Measurements from ENCODE around the gene IQCH. TPM values are rescaled to one million over a fixed set of nuclear protein-coding genes. Genes with fewer than 3 reads are reported as not detected.

IQCH gene
- total RNA-seq, 1 donor from 2014 or later: 1.5 TPM

GRCh38 chr15:67534360-67534759, 279.8 kb downstream of the IQCH start:
- peaks cover 16% of the 10 kb centered on the region for H3K4me1 Mint-ChIP-seq
- H3K4me3 Mint-ChIP-seq: no peak overlapping the region
- ChIA-PET POLR2A (interaction anchor here (0.6 to 1.0 kb wide), 3 partner anchors 13 to 1550 kb away, joined by 3 to 4 read pairs (median 4); no protein-coding TSS in a partner anchor), CTCF (no interaction called here)
- ATAC-seq (ENCODE audit: low read depth) (no peak), DNase-seq (no peak)
- intact Hi-C loops (cut with micrococcal nuclease): no loop called here
- H3K9me3 Mint-ChIP-seq: no peaks in the 10 kb centered on the region
- H3K36me3 Mint-ChIP-seq (ENCODE audit: low read depth): no peaks in the 10 kb centered on the region
- TF ChIP-seq CTCF (IDR thresholded peaks at IDR 0.05): no peak
- H3K27ac Mint-ChIP-seq: no peak overlapping the region
- peaks cover 18% of the 10 kb centered on the region for H3K27me3 Mint-ChIP-seq

DNA sequence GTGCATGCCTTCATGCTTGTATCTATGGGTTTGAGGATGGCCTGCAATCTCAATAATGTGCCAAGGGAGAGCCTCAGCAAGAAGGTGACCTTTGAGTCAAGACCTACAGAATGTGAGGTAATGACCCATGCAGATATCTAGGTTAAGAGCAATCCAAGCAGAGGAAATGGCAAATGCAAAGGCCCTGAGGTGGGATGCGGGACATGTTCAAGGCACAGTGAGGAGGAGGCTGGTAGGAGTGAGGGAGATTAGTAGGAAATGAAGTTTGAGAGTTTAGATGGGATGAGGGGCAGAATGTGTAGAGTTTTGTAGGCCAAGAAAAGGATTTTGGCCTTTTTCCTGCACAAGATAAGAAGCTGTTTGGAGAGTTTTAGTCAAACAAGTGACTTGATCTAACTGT, 283.2 kb downstream of the IQCH start:
- peaks cover 6% of the 10 kb centered on the region for H3K36me3 Mint-ChIP-seq (ENCODE audit: low read depth)
- H3K27ac Mint-ChIP-seq: no peak overlapping the region
- POLR2A ChIA-PET: interaction anchor here (0.6 to 1.3 kb wide), 2 partner anchors 11 to 16 kb away, joined by 3 to 6 read pairs; no protein-coding TSS in a partner anchor
- H3K27me3 Mint-ChIP-seq: peaks cover 18% of the 10 kb centered on the region
- H3K4me1 Mint-ChIP-seq: peaks cover 40% of the 10 kb centered on the region
- no peak overlapping the region for H3K4me3 Mint-ChIP-seq
- H3K9me3 Mint-ChIP-seq: no peaks in the 10 kb centered on the region
- intact Hi-C loops (cut with micrococcal nuclease): no loop called here
- ATAC-seq (ENCODE audit: low read depth) (no peak), DNase-seq (no peak)
- CTCF ChIA-PET: no interaction called here
- no peak for TF ChIP-seq CTCF (IDR thresholded peaks at IDR 0.05)

- Mint-ChIP-seq H3K4me1 (peaks cover 56% of the 10 kb centered on the region), H3K4me3 (peak within 1 kb of the TSS; percentile 94), H3K9me3 (no peaks in the 10 kb centered on the region), H3K36me3 (ENCODE audit: low read depth) (peaks cover 11% of the 10 kb centered on the region), H3K27me3 (peaks cover 5% of the 10 kb centered on the region), H3K27ac (peak within 1 kb of the TSS; percentile 94)
- POLR2A ChIA-PET: interaction anchor here (0.6 to 2.4 kb wide), 2 partner anchors 22 to 297 kb away, joined by 3 to 32 read pairs; partner anchors contain the start of gene C15orf61
- TF ChIP-seq CTCF (IDR thresholded peaks at IDR 0.05): no peak
- ATAC-seq (ENCODE audit: low read depth): peak; percentile 73
- DNase-seq: peak; percentile 76
- CTCF ChIA-PET: no interaction called here
- intact Hi-C loops (cut with micrococcal nuclease): loop anchor here (1.0 to 10.0 kb wide), 5 partner anchors 85 to 840 kb away; partner anchors contain the start of genes PIAS1, RNU6-1 and SMAD6
Observed at GRCh38 chr15:67542420-67543347, 288.1 kb downstream of the IQCH start, which contains the start of gene MAP2K5. MAP2K5 (plus strand) TSS chr15:67542703; CDS start chr15:67543336, 633 bp downstream.

GRCh38 chr15:67543348-67543718, 288.7 kb downstream of the IQCH start:
- Mint-ChIP-seq H3K4me3 (peak overlapping the region; percentile 90), H3K27ac (peak overlapping the region; percentile 85), H3K36me3 (ENCODE audit: low read depth) (peaks cover 11% of the 10 kb centered on the region), H3K9me3 (no peaks in the 10 kb centered on the region), H3K4me1 (peaks cover 54% of the 10 kb centered on the region), H3K27me3 (no peaks in the 10 kb centered on the region)
- intact Hi-C loops (cut with micrococcal nuclease): loop anchor here (2.0 to 10.0 kb wide), 4 partner anchors 297 to 841 kb away; partner anchors contain the start of genes PIAS1, RNU6-1 and SMAD6
- POLR2A ChIA-PET: interaction anchor here (2.4 kb wide), 1 partner anchor 22 kb away, joined by 32 read pairs; the partner anchor contains the start of gene C15orf61
- no peak for TF ChIP-seq CTCF (IDR thresholded peaks at IDR 0.05)
- ATAC-seq (ENCODE audit: low read depth) (no peak), DNase-seq (no peak)
- CTCF ChIA-PET: no interaction called here

DNA sequence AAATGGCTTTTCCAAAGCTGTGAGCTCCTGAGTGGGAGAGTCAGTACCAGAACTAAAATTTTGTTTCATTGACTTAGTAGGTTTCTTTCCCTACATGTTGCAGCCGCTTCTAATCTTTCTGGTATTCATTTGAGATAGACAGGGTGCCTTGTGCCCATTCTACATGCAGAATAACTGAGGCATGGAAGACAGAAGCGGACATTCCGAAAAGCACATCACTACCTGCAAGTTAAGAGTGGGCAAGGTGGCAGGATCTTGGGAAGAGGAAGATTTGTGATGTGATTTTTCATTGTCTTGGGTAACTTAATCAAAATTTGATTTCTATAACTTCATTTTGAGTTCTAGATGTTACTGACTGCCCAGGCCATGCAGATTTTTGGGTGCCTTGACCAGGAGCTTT, 289.9 kb downstream of the IQCH start:
- no peak for ATAC-seq (ENCODE audit: low read depth)
- CTCF ChIA-PET: no interaction called here
- H3K4me3 Mint-ChIP-seq: no peak overlapping the region

More for the DNA sequence above, 289.9 kb downstream of the IQCH start:
- TF ChIP-seq CTCF (IDR thresholded peaks at IDR 0.05): no peak
- Mint-ChIP-seq H3K27me3 (no peaks in the 10 kb centered on the region), H3K9me3 (no peaks in the 10 kb centered on the region), H3K4me1 (peaks cover 48% of the 10 kb centered on the region), H3K27ac (no peak overlapping the region), H3K36me3 (ENCODE audit: low read depth) (peaks cover 11% of the 10 kb centered on the region)
- no peak for DNase-seq
- intact Hi-C loops (cut with micrococcal nuclease): loop anchor here (5.0 to 10.0 kb wide), 3 partner anchors 460 to 842 kb away; partner anchors contain the start of genes PIAS1 and SMAD6
- POLR2A ChIA-PET: no interaction called here

All from activated B cell treated with CpG ODN at 0.5 μM for 24 hours (primary cell).